ENCODE measurements around the gene H2AZ2.
"Not testable (repeated sequence)": the region's sequence is repeated elsewhere in the genome, so short reads cannot be mapped to it uniquely, and the experiment has no call there.

The H2AZ2 gene

DNA sequence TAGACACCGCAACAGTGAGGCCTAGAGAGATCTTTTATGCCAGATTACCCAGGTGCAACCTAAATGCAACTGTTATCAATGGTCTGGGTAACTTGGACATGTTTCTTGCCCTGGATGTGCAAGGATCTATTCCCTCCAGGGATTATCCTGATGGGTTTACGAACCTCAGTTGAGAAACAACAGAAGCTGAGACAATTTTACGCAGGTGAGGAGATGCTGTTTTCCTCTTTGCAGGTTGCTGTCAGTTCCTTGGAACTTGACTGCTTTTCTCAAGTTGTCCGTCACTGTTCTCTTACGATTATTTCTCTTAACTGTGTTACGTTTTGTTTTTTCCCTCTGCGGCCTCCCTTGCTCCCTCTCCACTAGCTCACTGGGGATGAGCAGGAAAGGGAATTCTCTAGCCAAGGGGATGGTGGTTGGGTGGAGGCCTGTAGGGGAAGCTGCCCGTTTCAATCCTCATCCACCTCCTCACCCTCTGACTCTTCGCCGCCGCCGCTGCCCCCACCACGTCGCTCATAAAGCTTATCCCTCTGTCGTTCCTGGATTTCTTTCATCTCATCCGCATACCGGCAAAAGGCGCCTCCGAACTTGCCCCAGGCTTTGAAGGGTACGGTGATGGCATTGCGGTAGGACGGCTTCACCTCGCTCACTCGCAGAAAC is 36.2 kb upstream of the H2AZ2 start:
- WGBS, result 27% methylated on average over 24 of the region's 24 CpGs
- no peaks in the 10 kb centered on the region for H3K9me3 ChIP-seq (ENCODE audit: insufficient read depth, low read depth, low read length)
- H3K9ac ChIP-seq (ENCODE audit: low read depth, low read length), result peak overlapping the region; percentile 86
- H3K27me3 ChIP-seq (ENCODE audit: insufficient read depth, low read length), result no peaks in the 10 kb centered on the region
- H3K36me3 ChIP-seq (ENCODE audit: insufficient read depth, low read length), result peaks cover 43% of the 10 kb centered on the region
- H3K4me3 ChIP-seq (ENCODE audit: low read length), result peak overlapping the region; percentile 84
- H3K27ac ChIP-seq (ENCODE audit: low read depth, low read length), result peak overlapping the region; percentile 90
- H3K4me1 ChIP-seq (ENCODE audit: insufficient read depth, low read length), result peaks cover 38% of the 10 kb centered on the region

GRCh38 chr7:44882899-44883298 is 35.0 kb upstream of the H2AZ2 start:
- Histone ChIP-seq H3K9ac (ENCODE audit: low read depth, low read length) (peak overlapping the region; percentile 26; the same call in 1 of the 2 replicates), H3K27ac (ENCODE audit: low read depth, low read length) (no peak overlapping the region), H3K9me3 (ENCODE audit: insufficient read depth, low read depth, low read length) (no peaks in the 10 kb centered on the region), H3K36me3 (ENCODE audit: insufficient read depth, low read length) (peaks cover 43% of the 10 kb centered on the region), H3K4me3 (ENCODE audit: low read length) (peak overlapping the region; percentile 84), H3K27me3 (ENCODE audit: insufficient read depth, low read length) (no peaks in the 10 kb centered on the region), H3K4me1 (ENCODE audit: insufficient read depth, low read length) (peaks cover 38% of the 10 kb centered on the region)
- WGBS, result 79% methylated on average over 2 of the region's 3 CpGs

GRCh38 chr7:44881610-44882009 is 33.7 kb upstream of the H2AZ2 start:
- peak overlapping the region; percentile 64 for H3K9ac ChIP-seq (ENCODE audit: low read depth, low read length)
- no peaks in the 10 kb centered on the region for H3K9me3 ChIP-seq (ENCODE audit: insufficient read depth, low read depth, low read length)
- H3K36me3 ChIP-seq (ENCODE audit: insufficient read depth, low read length), result peaks cover 43% of the 10 kb centered on the region
- peaks cover 38% of the 10 kb centered on the region for H3K4me1 ChIP-seq (ENCODE audit: insufficient read depth, low read length)
- no peaks in the 10 kb centered on the region for H3K27me3 ChIP-seq (ENCODE audit: insufficient read depth, low read length)
- peak overlapping the region; percentile 84 for H3K4me3 ChIP-seq (ENCODE audit: low read length)
- peak overlapping the region; percentile 65 for H3K27ac ChIP-seq (ENCODE audit: low read depth, low read length)

DNA sequence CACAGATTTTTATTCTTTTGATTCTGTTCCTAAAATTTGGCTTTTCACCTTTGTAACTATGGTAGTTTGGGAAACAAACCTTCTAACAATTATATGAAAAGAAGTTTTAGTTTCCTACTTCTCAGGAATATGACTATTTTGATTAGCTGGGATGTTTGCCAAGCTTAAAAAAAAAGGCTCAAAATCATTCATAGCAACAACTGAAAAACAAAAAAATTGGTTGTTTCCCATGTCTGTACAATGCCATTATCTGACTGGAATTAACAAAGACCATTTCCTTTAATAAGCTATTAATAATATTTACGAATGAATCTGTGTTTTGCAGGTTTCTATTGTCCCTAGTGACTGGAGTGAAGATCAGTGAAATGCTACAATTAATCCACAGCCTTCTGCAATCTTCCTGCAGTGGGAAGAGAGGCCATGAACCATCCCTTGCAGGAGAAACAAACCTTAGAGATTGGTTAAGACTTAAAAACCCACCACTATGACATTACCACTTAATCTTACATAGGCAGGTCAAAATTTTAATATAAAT is 33.2 kb upstream of the H2AZ2 start:
- no peaks in the 10 kb centered on the region for H3K9me3 ChIP-seq (ENCODE audit: insufficient read depth, low read depth, low read length)
- H3K4me3 ChIP-seq (ENCODE audit: low read length), result peak overlapping the region; percentile 84
- H3K27me3 ChIP-seq (ENCODE audit: insufficient read depth, low read length), result no peaks in the 10 kb centered on the region
- H3K9ac ChIP-seq (ENCODE audit: low read depth, low read length), result peak overlapping the region; percentile 42; the same call in 1 of the 2 replicates
- peaks cover 43% of the 10 kb centered on the region for H3K36me3 ChIP-seq (ENCODE audit: insufficient read depth, low read length)
- peaks cover 38% of the 10 kb centered on the region for H3K4me1 ChIP-seq (ENCODE audit: insufficient read depth, low read length)
- H3K27ac ChIP-seq (ENCODE audit: low read depth, low read length), result peak overlapping the region; percentile 8
- WGBS, result no CpG with 5 or more reads among the region's 1 CpG

DNA sequence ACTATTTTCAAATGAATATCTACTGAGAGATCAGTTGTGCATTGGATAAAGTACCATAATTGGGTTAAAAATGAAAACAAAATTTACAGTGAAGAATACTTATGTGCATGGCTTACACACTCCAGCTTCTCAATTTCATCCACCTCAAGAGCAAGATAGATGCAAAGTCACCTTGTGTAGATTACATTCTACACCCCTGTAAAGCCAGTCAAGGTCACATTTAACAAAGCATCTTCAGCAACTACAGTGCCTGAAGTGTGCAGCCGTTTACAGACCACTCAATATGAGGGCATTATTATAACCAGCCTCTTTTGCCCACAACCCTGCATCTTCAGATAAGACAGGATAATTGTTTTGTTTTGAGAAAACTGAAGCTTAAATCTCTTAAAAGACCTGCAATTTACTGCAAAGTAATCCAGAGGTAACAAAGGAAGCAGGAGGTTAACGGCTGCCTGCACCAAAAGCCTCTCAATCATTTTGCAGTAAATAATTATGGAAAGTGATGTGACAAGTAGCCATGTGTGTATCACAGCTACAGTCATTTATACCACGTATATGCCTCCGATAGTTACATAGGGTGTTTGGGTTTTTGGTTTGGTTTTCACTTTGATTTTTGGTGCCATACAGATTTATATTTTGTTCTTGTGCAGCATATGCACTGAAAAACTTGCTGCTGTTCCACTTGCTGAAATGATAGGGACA is 32.6 kb upstream of the H2AZ2 start:
- H3K27me3 ChIP-seq (ENCODE audit: insufficient read depth, low read length), result no peaks in the 10 kb centered on the region
- H3K36me3 ChIP-seq (ENCODE audit: insufficient read depth, low read length), result peaks cover 43% of the 10 kb centered on the region
- H3K9ac ChIP-seq (ENCODE audit: low read depth, low read length), result peak overlapping the region; percentile 42; the same call in 1 of the 2 replicates
- WGBS, result 94% methylated on average over 4 of the region's 4 CpGs
- H3K4me1 ChIP-seq (ENCODE audit: insufficient read depth, low read length), result peaks cover 38% of the 10 kb centered on the region
- H3K9me3 ChIP-seq (ENCODE audit: insufficient read depth, low read depth, low read length), result no peaks in the 10 kb centered on the region
- H3K4me3 ChIP-seq (ENCODE audit: low read length), result peak overlapping the region; percentile 84
- no peak overlapping the region for H3K27ac ChIP-seq (ENCODE audit: low read depth, low read length)

- WGBS, result 84% methylated on average over 4 of the region's 4 CpGs
- Histone ChIP-seq H3K27me3 (ENCODE audit: insufficient read depth, low read length) (no peaks in the 10 kb centered on the region), H3K4me3 (ENCODE audit: low read length) (no peak overlapping the region), H3K9ac (ENCODE audit: low read depth, low read length) (no peak overlapping the region), H3K36me3 (ENCODE audit: insufficient read depth, low read length) (peaks cover 16% of the 10 kb centered on the region), H3K9me3 (ENCODE audit: insufficient read depth, low read depth, low read length) (peaks cover 6% of the 10 kb centered on the region; the same call in 1 of the 2 replicates), H3K4me1 (ENCODE audit: insufficient read depth, low read length) (peaks cover 10% of the 10 kb centered on the region; the same call in 1 of the 2 replicates), H3K27ac (ENCODE audit: low read depth, low read length) (no peak overlapping the region; the same call in 1 of the 2 replicates)
Measured at GRCh38 chr7:44876393-44876792, 28.5 kb upstream of the H2AZ2 start.

DNA sequence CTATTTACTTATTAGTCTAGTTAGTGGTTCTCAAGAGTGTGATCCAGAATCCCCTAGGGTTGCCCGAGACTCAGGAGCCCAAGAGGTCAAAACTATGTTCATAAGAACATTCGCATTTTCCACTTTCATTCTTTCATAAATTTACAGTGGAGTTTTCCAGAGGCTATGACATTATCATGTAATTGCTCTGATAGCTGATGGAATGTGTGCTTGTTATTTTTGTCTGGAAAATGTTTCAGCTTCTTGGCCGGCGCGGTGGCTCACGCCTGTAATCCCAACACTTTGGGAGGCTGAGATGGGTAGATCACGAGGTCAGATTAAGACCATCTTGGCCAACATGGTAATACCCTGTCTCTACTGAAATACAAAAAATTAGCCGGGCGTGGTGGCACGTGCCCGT is 27.4 kb upstream of the H2AZ2 start:
- peaks cover 8% of the 10 kb centered on the region for H3K36me3 ChIP-seq (ENCODE audit: insufficient read depth, low read length)
- peaks cover 6% of the 10 kb centered on the region; the same call in 1 of the 2 replicates for H3K9me3 ChIP-seq (ENCODE audit: insufficient read depth, low read depth, low read length)
- no peak overlapping the region for H3K27ac ChIP-seq (ENCODE audit: low read depth, low read length)
- 93% methylated on average over 11 of the region's 11 CpGs for whole genome bisulfite sequencing
- no peaks in the 10 kb centered on the region for H3K4me1 ChIP-seq (ENCODE audit: insufficient read depth, low read length)
- no peaks in the 10 kb centered on the region for H3K27me3 ChIP-seq (ENCODE audit: insufficient read depth, low read length)
- no peak overlapping the region for H3K4me3 ChIP-seq (ENCODE audit: low read length)
- H3K9ac ChIP-seq (ENCODE audit: low read depth, low read length), result no peak overlapping the region

GRCh38 chr7:44872787-44873186 is 24.9 kb upstream of the H2AZ2 start:
- Histone ChIP-seq H3K27ac (ENCODE audit: low read depth, low read length) (no peak overlapping the region), H3K9ac (ENCODE audit: low read depth, low read length) (no peak overlapping the region), H3K9me3 (ENCODE audit: insufficient read depth, low read depth, low read length) (peaks cover 13% of the 10 kb centered on the region; the same call in 1 of the 2 replicates), H3K4me3 (ENCODE audit: low read length) (no peak overlapping the region), H3K4me1 (ENCODE audit: insufficient read depth, low read length) (no peaks in the 10 kb centered on the region), H3K36me3 (ENCODE audit: insufficient read depth, low read length) (no peaks in the 10 kb centered on the region), H3K27me3 (ENCODE audit: insufficient read depth, low read length) (no peaks in the 10 kb centered on the region)
- WGBS, result 89% methylated on average over 1 of the region's 1 CpG

- not testable (repeated sequence) for H3K27ac ChIP-seq (ENCODE audit: low read depth, low read length); H3K4me3 ChIP-seq (ENCODE audit: low read length); H3K9ac ChIP-seq (ENCODE audit: low read depth, low read length); H3K27me3 ChIP-seq (ENCODE audit: insufficient read depth, low read length); H3K36me3 ChIP-seq (ENCODE audit: insufficient read depth, low read length); H3K4me1 ChIP-seq (ENCODE audit: insufficient read depth, low read length)
- WGBS, result 96% methylated on average over 23 of the region's 23 CpGs
- H3K9me3 ChIP-seq (ENCODE audit: insufficient read depth, low read depth, low read length), result peaks cover 13% of the 10 kb centered on the region; the same call in 1 of the 2 replicates
Measured at GRCh38 chr7:44871918-44872317, 24.0 kb upstream of the H2AZ2 start.

- 92% methylated on average over 27 of the region's 29 CpGs for WGBS
- not testable (repeated sequence) for H3K27me3 ChIP-seq (ENCODE audit: insufficient read depth, low read length); H3K4me1 ChIP-seq (ENCODE audit: insufficient read depth, low read length)
Measured at GRCh38 chr7:44870780-44871179, 22.9 kb upstream of the H2AZ2 start.

DNA sequence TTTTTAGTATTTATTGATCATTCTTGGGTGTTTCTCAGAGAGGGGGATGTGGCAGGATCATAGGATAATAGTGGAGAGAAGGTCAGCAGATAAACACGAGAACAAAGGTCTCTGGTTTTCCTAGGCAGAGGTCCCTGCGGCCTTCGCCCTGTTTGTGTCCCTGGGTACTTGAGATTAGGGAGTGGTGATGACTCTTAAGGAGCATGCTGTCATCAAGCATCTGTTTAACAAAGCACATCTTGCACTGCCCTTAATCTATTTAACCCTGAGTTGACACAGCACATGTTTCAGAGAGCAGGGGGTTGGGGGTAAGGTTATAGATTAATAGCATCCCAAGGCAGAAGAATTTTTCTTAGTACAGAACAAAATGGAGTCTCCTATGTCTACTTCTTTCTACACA is 22.4 kb upstream of the H2AZ2 start:
- H3K4me1 ChIP-seq (ENCODE audit: insufficient read depth, low read length); H3K4me3 ChIP-seq (ENCODE audit: low read length); H3K27me3 ChIP-seq (ENCODE audit: insufficient read depth, low read length); H3K9ac ChIP-seq (ENCODE audit: low read depth, low read length); H3K27ac ChIP-seq (ENCODE audit: low read depth, low read length); H3K36me3 ChIP-seq (ENCODE audit: insufficient read depth, low read length): not testable (repeated sequence)
- peaks cover 13% of the 10 kb centered on the region; the same call in 1 of the 2 replicates for H3K9me3 ChIP-seq (ENCODE audit: insufficient read depth, low read depth, low read length)
- WGBS, result 96% methylated on average over 3 of the region's 3 CpGs

More at GRCh38 chr7:44870780-44871179, 22.9 kb upstream of the H2AZ2 start:
- not testable (repeated sequence) for H3K27ac ChIP-seq (ENCODE audit: low read depth, low read length); H3K4me3 ChIP-seq (ENCODE audit: low read length); H3K9ac ChIP-seq (ENCODE audit: low read depth, low read length); H3K36me3 ChIP-seq (ENCODE audit: insufficient read depth, low read length)
- peaks cover 13% of the 10 kb centered on the region; the same call in 1 of the 2 replicates for H3K9me3 ChIP-seq (ENCODE audit: insufficient read depth, low read depth, low read length)

All from HUES64 (cell line).